Activated CD4-positive, alpha-beta memory T cell treated with anti-CD3 and anti-CD28 coated beads for 36 hours (primary cell): ENCODE results near the gene CFAP221. TPM values are rescaled to one million over a fixed set of nuclear protein-coding genes. Genes with fewer than 3 reads are reported as not detected.
A peak's percentile ranks its signal among the peaks of the same experiment; 100 is the strongest.

Experiments
- CTCF ChIA-PET: fragments of 350-600 bp; sonication (Branson Sonifier 250); formaldehyde crosslinking; loops from one replicate; lab custom pipeline; 2021; ENCODE audit warnings: antibody characterized with exemption, inconsistent platforms; lab: Charles Lee
- POLR2A ChIA-PET: fragments of 350-600 bp; sonication (Branson Sonifier 250); formaldehyde crosslinking; loops from one replicate; lab custom pipeline; 2021; ENCODE audit warnings: antibody characterized with exemption; lab: Charles Lee
- DNase-seq: peaks from one replicate; pipeline ENCODE4 v3.0.0-alpha.2; 2020
- H3K27ac Mint-ChIP-seq: one replicate; pipeline ENCODE4 v1.8.0; 2021; ENCODE audit warnings: mixed read lengths
- H3K27me3 Mint-ChIP-seq: one replicate; pipeline ENCODE4 v1.8.0; 2021; ENCODE audit warnings: mixed read lengths
- H3K36me3 Mint-ChIP-seq: one replicate; pipeline ENCODE4 v1.8.0; 2021; ENCODE audit warnings: mixed read lengths
- H3K4me1 Mint-ChIP-seq: one replicate; pipeline ENCODE4 v1.8.0; 2021; ENCODE audit warnings: low read depth, mixed read lengths
- H3K4me3 Mint-ChIP-seq: one replicate; pipeline ENCODE4 v1.8.0; 2021; ENCODE audit warnings: mild to moderate bottlenecking, mixed read lengths
- H3K9me3 Mint-ChIP-seq: one replicate; pipeline ENCODE4 v1.8.0; 2021; ENCODE audit warnings: mixed read lengths
- intact Hi-C: fragments of 100-400 bp; cut with micrococcal nuclease; formaldehyde crosslinking; loops from one replicate; pipeline ENCODE4 v1.15.1; 2023
- total RNA-seq, 2 experiments: library from RNA; stranded (reverse); gene quantifications; one replicate each; pipeline ENCODE4 v1.2.3, GENCODE V29; 2021

Gene CFAP221
- not detected for total RNA-seq

DNA sequence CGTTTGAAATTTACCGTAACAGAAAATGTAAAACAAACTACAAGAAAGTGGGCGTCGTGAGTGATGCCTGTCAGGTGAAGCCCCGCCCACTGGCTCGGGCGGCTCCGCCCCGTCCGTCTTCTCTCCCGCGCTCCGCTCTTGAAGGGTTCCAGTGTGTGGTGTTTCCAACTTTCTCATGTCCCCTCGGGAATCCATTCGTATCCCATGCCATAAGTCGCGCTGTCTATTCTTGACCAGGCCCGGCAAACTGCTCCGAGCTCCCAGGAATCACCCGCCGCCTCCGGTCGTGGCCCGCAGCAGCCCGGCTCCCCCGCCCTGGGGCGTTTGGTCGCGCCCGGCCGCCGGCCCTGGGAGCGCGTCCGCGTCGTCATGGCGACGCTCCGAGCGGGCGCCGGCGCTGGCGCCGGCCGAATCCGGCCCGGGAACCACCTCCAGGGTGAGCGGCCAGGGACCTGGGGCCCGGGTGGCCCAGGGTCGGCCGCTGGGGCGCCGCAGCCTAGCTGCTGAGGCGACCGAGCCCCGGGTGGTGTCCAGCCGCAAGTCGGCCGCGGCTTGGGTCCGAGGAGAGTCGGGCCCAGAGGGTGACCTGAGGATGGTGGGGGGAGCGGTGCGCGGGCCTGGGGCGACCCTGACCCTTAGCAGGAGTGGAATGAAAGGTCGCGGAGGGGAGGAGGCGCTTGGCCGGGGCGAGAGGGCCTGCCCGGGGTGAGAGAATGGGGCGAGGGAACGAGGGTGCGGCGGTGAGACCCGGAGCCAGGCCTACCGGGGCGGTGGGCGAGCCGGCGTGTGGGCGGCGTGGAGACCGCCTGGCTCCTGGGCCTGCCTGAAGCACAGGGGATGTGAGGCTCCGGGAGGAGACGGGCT lies at the start of gene CFAP221:
TSS of gene CFAP221 (plus strand) at position 375 of the 864 bp plus-strand sequence. CDS start 1,683 bp downstream, outside the sequence.
- Mint-ChIP-seq H3K27me3 (peaks cover 41% of the 10 kb centered on the region), H3K9me3 (no peaks in the 10 kb centered on the region), H3K4me1 (peaks cover 10% of the 10 kb centered on the region), H3K36me3 (peaks cover 3% of the 10 kb centered on the region), H3K4me3 (peak within 1 kb of the TSS; percentile 42), H3K27ac (no peak within 1 kb of the TSS)
- DNase-seq: peak; percentile 70
- intact Hi-C loops: no loop called here
- CTCF ChIA-PET: no interaction called here
- POLR2A ChIA-PET: no interaction called here

DNA sequence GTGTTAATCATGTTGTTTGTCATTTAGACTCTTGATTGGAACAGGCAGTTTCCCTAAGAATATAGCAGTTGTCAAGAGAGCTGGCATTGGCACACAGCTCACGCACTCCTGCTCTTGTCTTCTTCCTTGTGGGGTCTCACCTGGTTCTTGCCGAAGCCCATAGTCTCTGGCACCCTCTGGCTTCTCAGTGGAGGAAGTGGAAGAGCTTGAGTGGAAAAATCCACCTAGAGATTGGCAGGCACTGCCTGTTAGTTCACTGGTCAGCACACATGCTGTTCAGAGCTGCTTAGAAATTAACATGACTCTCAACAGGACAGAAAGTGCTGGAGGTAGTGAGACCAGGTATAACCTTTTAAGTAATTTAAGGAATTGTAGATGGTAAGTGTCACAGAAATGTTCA lies 48.3 kb upstream of the CFAP221 start:
- no peak overlapping the region for H3K27ac Mint-ChIP-seq
- intact Hi-C loops: no loop called here
- CTCF ChIA-PET: interaction anchor here (1.1 kb wide), 1 partner anchor 19 kb away, joined by 4 read pairs; no protein-coding TSS in a partner anchor
- no peak overlapping the region for H3K4me3 Mint-ChIP-seq
- no peak for DNase-seq
- peaks cover 19% of the 10 kb centered on the region for H3K9me3 Mint-ChIP-seq
- peaks cover 4% of the 10 kb centered on the region for H3K36me3 Mint-ChIP-seq
- POLR2A ChIA-PET: no interaction called here
- H3K27me3 Mint-ChIP-seq: peaks cover 19% of the 10 kb centered on the region
- H3K4me1 Mint-ChIP-seq: no peaks in the 10 kb centered on the region

DNA sequence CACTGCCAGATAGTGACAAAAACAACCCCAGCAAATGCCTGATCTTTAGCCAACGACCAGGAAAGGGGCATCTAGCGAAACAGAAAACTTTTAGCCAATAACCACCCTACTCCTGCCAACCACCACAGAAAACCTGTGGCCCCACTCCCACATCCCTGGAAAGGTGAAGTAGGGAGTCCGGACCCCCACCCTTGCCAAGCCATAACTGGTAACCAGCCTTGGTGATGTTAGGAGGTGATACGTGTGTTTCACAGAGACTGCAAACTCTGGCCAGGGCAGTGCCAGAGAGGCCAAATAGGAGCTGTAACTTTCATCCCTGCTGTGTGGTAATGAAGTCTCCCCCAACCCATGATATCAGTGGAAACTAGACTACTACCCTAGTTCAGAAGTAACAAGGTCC lies 47.6 kb upstream of the CFAP221 start:
- POLR2A ChIA-PET: no interaction called here
- peaks cover 19% of the 10 kb centered on the region for H3K9me3 Mint-ChIP-seq

DNA sequence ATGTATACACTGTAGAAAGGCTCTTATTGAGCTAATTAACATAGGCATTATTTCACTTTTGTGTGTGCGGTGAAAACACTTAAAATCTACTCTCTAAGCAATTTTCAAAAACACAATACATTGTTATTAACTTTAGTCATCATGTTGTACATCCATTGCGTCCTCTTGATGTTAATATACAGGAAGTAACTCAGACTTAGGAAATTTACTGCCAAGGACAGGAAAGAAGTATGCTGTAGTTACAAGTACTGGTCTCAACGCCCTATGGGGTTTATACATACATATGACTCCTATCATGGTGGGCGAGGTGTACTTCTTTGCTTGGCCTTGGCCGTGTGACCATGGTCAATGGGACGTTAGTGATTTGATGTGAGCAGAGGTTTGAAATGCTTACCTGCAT lies 35.5 kb upstream of the CFAP221 start:
- Mint-ChIP-seq H3K27ac (no peak overlapping the region), H3K27me3 (peaks cover 10% of the 10 kb centered on the region), H3K4me3 (no peak overlapping the region), H3K4me1 (no peaks in the 10 kb centered on the region), H3K9me3 (no peaks in the 10 kb centered on the region), H3K36me3 (no peaks in the 10 kb centered on the region)
- no peak for DNase-seq
- POLR2A ChIA-PET: no interaction called here
- intact Hi-C loops: no loop called here
- CTCF ChIA-PET: no interaction called here

More for the DNA sequence above, 47.6 kb upstream of the CFAP221 start:
- peaks cover 19% of the 10 kb centered on the region for H3K27me3 Mint-ChIP-seq
- no peaks in the 10 kb centered on the region for H3K4me1 Mint-ChIP-seq
- peaks cover 4% of the 10 kb centered on the region for H3K36me3 Mint-ChIP-seq
- H3K4me3 Mint-ChIP-seq: no peak overlapping the region
- no peak overlapping the region for H3K27ac Mint-ChIP-seq
- intact Hi-C loops: no loop called here
- DNase-seq: no peak
- CTCF ChIA-PET: interaction anchor here (1.7 kb wide), 1 partner anchor 20 kb away, joined by 4 read pairs; no protein-coding TSS in a partner anchor

DNA sequence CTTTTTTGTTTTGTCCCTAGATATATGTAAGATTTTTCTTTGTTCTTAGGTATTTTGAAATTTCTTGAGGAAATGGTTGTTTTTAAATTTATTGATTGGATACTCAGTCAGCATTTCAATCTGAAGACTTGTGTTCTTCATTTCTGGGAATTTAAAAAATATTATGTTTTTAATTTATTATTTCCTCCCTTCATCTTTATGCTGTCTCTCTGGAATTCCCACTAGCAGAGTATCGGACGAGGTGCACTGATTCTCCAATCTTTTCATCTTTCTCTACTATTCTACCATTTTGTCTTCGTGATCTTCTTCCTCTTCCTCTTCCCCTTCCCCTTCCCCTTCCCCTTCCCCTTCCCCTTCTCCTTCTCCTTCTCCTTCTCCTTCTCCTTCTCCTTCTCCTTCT lies 32.3 kb upstream of the CFAP221 start:
- Mint-ChIP-seq H3K4me1 (no peaks in the 10 kb centered on the region), H3K9me3 (no peaks in the 10 kb centered on the region), H3K27me3 (peaks cover 18% of the 10 kb centered on the region), H3K4me3 (no peak overlapping the region), H3K36me3 (no peaks in the 10 kb centered on the region), H3K27ac (no peak overlapping the region)
- no peak for DNase-seq
- CTCF ChIA-PET: no interaction called here
- intact Hi-C loops: no loop called here
- POLR2A ChIA-PET: no interaction called here

DNA sequence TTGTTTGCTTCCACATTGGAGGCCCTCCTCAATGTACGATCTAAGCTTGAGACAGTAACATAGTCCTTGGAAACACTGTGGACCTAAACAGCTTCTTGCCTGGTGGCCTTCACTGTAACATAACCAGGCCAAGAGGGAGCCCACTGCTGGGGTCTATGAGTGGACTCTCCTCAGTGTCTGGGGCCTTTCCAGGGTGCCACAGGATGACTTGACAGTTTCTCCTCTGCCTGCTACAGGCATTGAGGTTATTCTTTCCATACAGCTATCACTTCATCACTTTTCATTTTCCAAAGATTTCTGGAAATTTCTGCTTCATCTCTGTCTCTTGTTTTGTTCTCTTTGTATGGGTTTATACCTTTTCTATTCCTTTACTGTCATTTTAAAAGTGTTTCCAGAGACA lies 31.3 kb upstream of the CFAP221 start:
- H3K27me3 Mint-ChIP-seq: peaks cover 21% of the 10 kb centered on the region
- ChIA-PET POLR2A (interaction anchor here (0.6 kb wide), 1 partner anchor 41 kb away, joined by 3 read pairs; no protein-coding TSS in a partner anchor), CTCF (no interaction called here)
- no peak for DNase-seq
- H3K36me3 Mint-ChIP-seq: no peaks in the 10 kb centered on the region
- no peak overlapping the region for H3K4me3 Mint-ChIP-seq
- no peak overlapping the region for H3K27ac Mint-ChIP-seq
- H3K4me1 Mint-ChIP-seq: no peaks in the 10 kb centered on the region
- H3K9me3 Mint-ChIP-seq: no peaks in the 10 kb centered on the region
- intact Hi-C loops: no loop called here

DNA sequence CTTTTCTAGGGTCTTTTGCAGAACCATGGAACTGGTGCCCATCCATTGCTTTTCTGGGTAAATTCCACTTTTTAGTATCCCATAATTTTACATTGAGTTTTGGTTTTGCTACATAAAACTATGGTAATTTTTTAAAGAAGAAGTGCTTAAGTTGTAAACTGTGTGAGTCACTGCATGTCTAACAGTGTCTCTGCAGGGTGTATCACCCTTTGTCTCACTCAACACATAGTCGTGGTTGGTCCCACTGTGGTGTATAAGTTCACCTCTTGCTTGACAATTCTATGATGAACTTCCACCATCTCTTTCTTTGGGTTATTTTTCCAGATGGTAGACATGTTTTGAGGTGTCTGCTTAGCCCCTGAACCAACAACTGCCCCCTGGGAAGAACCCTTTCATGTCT lies 30.4 kb upstream of the CFAP221 start:
- H3K27ac Mint-ChIP-seq: no peak overlapping the region
- intact Hi-C loops: no loop called here
- H3K4me3 Mint-ChIP-seq: no peak overlapping the region
- H3K27me3 Mint-ChIP-seq: peaks cover 21% of the 10 kb centered on the region
- H3K9me3 Mint-ChIP-seq: no peaks in the 10 kb centered on the region
- H3K36me3 Mint-ChIP-seq: no peaks in the 10 kb centered on the region
- ChIA-PET CTCF (no interaction called here), POLR2A (no interaction called here)
- H3K4me1 Mint-ChIP-seq: no peaks in the 10 kb centered on the region
- DNase-seq: no peak

DNA sequence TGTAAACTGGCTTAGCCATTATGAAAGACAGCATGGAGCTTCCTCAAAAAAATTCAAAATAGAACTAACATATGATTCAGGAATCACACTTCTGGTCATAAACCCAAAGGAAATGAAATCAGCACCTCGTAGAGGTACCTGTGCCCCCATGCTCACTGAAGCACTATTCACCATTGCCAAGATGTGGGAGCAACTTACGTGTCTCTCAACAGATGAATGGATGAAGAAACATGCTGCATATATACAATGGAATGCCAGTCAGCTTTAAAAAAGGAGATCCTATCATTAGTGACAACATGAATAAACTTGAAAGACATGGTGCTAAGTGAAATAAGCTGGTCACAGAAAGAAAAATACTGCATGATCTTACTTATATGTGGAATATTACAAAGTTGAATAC lies 28.1 kb upstream of the CFAP221 start:
- peaks cover 16% of the 10 kb centered on the region for H3K27me3 Mint-ChIP-seq
- no peaks in the 10 kb centered on the region for H3K4me1 Mint-ChIP-seq
- intact Hi-C loops: loop anchor here (5.0 kb wide), 1 partner anchor 146 kb away; no protein-coding TSS in a partner anchor
- no peak for DNase-seq
- H3K4me3 Mint-ChIP-seq: no peak overlapping the region
- H3K36me3 Mint-ChIP-seq: no peaks in the 10 kb centered on the region
- no peaks in the 10 kb centered on the region for H3K9me3 Mint-ChIP-seq
- ChIA-PET CTCF (no interaction called here), POLR2A (no interaction called here)
- no peak overlapping the region for H3K27ac Mint-ChIP-seq

DNA sequence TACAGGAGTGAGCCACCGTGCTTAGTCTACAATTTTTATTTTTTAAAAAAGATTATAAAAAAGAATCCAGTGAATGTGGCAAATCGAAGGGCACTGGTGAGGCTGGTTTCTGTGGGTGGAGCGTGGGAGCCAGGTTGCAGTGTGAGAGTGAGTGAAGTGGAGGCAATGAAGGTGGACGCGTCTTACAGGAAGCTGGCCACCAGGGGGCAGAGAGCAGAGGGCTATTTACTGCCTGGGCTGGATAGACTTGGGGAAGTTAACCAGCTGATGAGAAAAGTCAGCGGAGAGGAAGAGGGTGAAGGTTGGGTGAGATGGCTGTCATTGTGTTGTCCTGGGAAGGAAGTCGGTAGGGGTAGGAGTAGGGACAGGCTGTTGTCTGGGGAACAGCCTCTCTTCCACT lies 26.8 kb upstream of the CFAP221 start:
- no peaks in the 10 kb centered on the region for H3K9me3 Mint-ChIP-seq
- CTCF ChIA-PET: interaction anchor here (0.6 to 1.0 kb wide), 2 partner anchors 9 to 31 kb away, joined by 3 read pairs; no protein-coding TSS in a partner anchor
- H3K27ac Mint-ChIP-seq: no peak overlapping the region
- H3K4me3 Mint-ChIP-seq: no peak overlapping the region
- no peaks in the 10 kb centered on the region for H3K4me1 Mint-ChIP-seq
- intact Hi-C loops: loop anchor here (5.0 kb wide), 1 partner anchor 145 kb away; no protein-coding TSS in a partner anchor
- no peaks in the 10 kb centered on the region for H3K36me3 Mint-ChIP-seq
- peaks cover 15% of the 10 kb centered on the region for H3K27me3 Mint-ChIP-seq
- POLR2A ChIA-PET: no interaction called here
- DNase-seq: peak; percentile 57

DNA sequence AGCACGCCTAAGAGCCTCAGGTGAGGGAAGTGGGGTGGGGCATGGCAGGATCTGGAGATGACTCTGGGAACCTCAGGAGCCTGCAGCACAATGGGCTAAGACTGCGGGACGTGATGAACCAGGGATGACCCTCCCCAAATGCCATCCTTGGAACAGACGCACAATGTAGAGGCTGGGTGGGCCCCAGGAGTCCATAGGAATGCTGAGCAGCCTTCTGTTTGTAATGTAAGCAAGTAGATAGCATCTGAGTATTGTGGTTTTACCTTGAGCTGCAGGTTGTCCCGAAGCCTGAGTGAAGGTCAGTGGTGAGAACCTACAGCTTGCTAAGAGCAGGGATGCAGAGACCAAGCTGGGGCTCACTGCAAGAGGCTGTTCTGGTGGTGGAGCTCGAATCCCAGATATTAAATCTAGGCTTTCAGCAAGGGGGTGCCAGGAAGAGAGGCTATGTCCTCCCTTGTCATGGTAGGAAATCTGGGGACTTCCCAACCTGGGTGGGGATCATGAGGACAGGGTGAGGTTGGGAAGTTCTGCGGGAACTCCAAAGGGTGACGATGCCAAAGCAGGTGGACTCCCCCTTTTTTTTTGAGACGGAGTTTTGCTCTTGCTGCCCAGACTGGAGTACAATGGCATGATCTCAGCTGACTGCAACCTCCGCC lies 25.7 kb upstream of the CFAP221 start:
- no peak overlapping the region for H3K4me3 Mint-ChIP-seq
- no peaks in the 10 kb centered on the region for H3K36me3 Mint-ChIP-seq
- no peaks in the 10 kb centered on the region for H3K4me1 Mint-ChIP-seq
- intact Hi-C loops: loop anchor here (5.0 kb wide), 1 partner anchor 144 kb away; no protein-coding TSS in a partner anchor
- peaks cover 22% of the 10 kb centered on the region for H3K27me3 Mint-ChIP-seq
- H3K27ac Mint-ChIP-seq: no peak overlapping the region
- DNase-seq: no peak
- no peaks in the 10 kb centered on the region for H3K9me3 Mint-ChIP-seq
- POLR2A ChIA-PET: no interaction called here
- CTCF ChIA-PET: no interaction called here

DNA sequence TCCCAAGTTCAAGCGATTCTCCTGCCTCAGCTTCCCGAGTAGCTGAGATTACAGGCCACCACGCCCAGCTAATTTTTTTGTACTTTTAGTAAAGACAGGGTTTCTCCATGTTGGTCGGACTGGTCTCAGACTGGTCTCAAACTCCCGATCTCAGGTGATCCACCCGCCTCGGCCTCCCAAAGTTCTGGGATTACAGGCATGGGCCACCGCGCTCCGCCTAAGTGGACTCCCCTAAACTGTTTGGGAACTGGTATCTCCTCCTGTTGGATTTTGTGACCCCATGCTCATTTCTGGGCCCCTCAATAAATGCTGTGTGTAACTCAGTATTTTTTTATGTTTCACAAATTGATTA lies 25.2 kb upstream of the CFAP221 start:
- Mint-ChIP-seq H3K9me3 (no peaks in the 10 kb centered on the region), H3K4me3 (no peak overlapping the region), H3K4me1 (no peaks in the 10 kb centered on the region), H3K27me3 (peaks cover 25% of the 10 kb centered on the region), H3K36me3 (no peaks in the 10 kb centered on the region), H3K27ac (no peak overlapping the region)
- CTCF ChIA-PET: no interaction called here
- intact Hi-C loops: loop anchor here (5.0 kb wide), 1 partner anchor 143 kb away; no protein-coding TSS in a partner anchor
- POLR2A ChIA-PET: no interaction called here
- no peak for DNase-seq

DNA sequence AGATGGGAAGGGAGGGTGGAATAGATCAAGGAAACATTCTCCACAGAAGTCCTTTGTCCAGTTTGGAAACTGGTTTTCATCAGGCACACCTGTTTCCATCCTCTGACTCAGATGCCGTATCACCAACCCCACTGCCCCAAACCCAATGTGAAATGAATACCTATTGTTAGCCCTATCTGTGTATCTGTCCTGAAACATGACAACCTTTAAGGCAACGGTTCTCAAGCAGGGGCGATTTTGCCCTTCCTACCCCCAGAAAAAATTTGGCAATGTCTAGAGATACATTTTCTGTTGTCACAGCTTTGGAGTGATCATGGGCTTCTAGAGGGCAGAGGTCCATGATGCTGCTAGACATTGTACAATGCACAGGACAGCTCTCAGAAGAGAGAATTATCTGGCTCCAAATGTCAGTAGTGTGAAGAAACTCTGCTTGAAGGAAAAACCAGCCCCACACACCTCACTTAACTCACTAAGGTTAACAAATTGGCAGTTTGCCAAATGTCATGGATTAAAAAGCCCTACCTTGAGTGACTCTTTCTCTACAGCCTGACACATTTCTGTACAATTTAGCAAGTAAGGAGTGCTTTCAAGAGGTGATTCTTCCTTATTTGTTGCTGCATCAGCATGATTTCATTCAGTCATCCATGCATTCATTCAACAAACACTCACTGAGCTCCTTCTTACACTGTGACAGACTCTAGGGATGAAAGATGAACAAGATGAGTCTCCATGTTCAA lies 23.4 kb upstream of the CFAP221 start:
- Mint-ChIP-seq H3K27ac (no peak overlapping the region), H3K4me1 (no peaks in the 10 kb centered on the region), H3K36me3 (no peaks in the 10 kb centered on the region), H3K27me3 (peaks cover 31% of the 10 kb centered on the region), H3K9me3 (no peaks in the 10 kb centered on the region), H3K4me3 (no peak overlapping the region)
- intact Hi-C loops: no loop called here
- DNase-seq: no peak
- ChIA-PET CTCF (no interaction called here), POLR2A (no interaction called here)
